OCI-LY1 (cell line): Measurements from ENCODE around the gene EML6.

Experiments used
- H2AFZ ChIP-seq: fragments of 200-600 bp; sonication (generic), shearing (Covaris generic); 2 replicates; pipeline ENCODE4 v1.6.0; 2014; ENCODE audit warnings: antibody characterized with exemption, mild to moderate bottlenecking, low read length
- H3F3A ChIP-seq: fragments of 200-600 bp; sonication (generic), shearing (Covaris generic); 2 replicates; pipeline ENCODE4 v1.6.0; 2014; ENCODE audit warnings: mild to moderate bottlenecking, antibody characterized with exemption, low read length, moderate library complexity; ENCODE audit not compliant: insufficient read depth
- H3K27ac ChIP-seq: fragments of 200-600 bp; sonication (generic); 2 replicates; pipeline ENCODE4 v1.5.1; 2014; ENCODE audit warnings: low read length, mixed run types, mild to moderate bottlenecking, low read depth; ENCODE audit not compliant: poor library complexity, severe bottlenecking
- H3K27me3 ChIP-seq: fragments of 200-600 bp; sonication (generic); 2 replicates; pipeline ENCODE4 v1.6.0; 2014; ENCODE audit warnings: antibody characterized with exemption, mild to moderate bottlenecking, low read length, moderate library complexity; ENCODE audit not compliant: insufficient read depth
- H3K36me3 ChIP-seq: fragments of 200-600 bp; sonication (generic); 2 replicates; pipeline ENCODE4 v1.6.1; 2014; ENCODE audit warnings: mild to moderate bottlenecking, antibody characterized with exemption, low read length, moderate library complexity, mixed read lengths; ENCODE audit not compliant: insufficient read depth
- H3K4me1 ChIP-seq: fragments of 200-600 bp; sonication (generic); 2 replicates; pipeline ENCODE4 v1.5.1; 2014; ENCODE audit warnings: mild to moderate bottlenecking, low read length, moderate library complexity; ENCODE audit not compliant: insufficient read depth, severe bottlenecking
- H3K4me2 ChIP-seq: fragments of 200-600 bp; sonication (generic), shearing (Covaris generic); 2 replicates; pipeline ENCODE4 v1.6.1; 2014; ENCODE audit warnings: low read length
- H3K4me3 ChIP-seq: fragments of 200-600 bp; sonication (generic); 2 replicates; pipeline ENCODE4 v1.5.1; 2014; ENCODE audit warnings: low read length, low read depth, mild to moderate bottlenecking, mixed read lengths; ENCODE audit not compliant: poor library complexity, severe bottlenecking
- H3K79me2 ChIP-seq: fragments of 200-600 bp; shearing (Covaris generic); 2 replicates; pipeline ENCODE4 v1.6.1; 2016; ENCODE audit warnings: mixed run types, low read length, mixed read lengths; ENCODE audit not compliant: insufficient read depth
- H3K9ac ChIP-seq: fragments of 200-600 bp; sonication (generic), shearing (Covaris generic); 2 replicates; pipeline ENCODE4 v1.6.1; 2014; ENCODE audit warnings: mild to moderate bottlenecking, low read length, mixed read lengths
- H3K9me2 ChIP-seq: fragments of 200-600 bp; sonication (generic), shearing (Covaris generic); 2 replicates; pipeline ENCODE4 v1.6.1; 2014; ENCODE audit warnings: low read depth, mild to moderate bottlenecking, low read length, mixed read lengths
- H3K9me3 ChIP-seq: fragments of 200-600 bp; shearing (Covaris generic); 2 replicates; pipeline ENCODE4 v1.6.1; 2014; ENCODE audit warnings: low read length, mixed read lengths
- H4K20me1 ChIP-seq: fragments of 200-600 bp; sonication (generic), shearing (Covaris generic); 2 replicates; pipeline ENCODE4 v1.6.0; 2016; ENCODE audit warnings: mild to moderate bottlenecking, low read length; ENCODE audit not compliant: insufficient read depth
- CTCF ChIP-seq: fragments of 200-600 bp; sonication (generic), shearing (Covaris generic); IDR thresholded peaks from 2 replicates; pipeline ENCODE4 v1.5.1; 2017; ENCODE audit warnings: mild to moderate bottlenecking, antibody characterized with exemption, low read length, moderate library complexity, mixed read lengths
- EZH2 ChIP-seq: fragments of 200-600 bp; sonication (generic), shearing (Covaris generic); IDR thresholded peaks from 2 replicates; pipeline ENCODE4 v1.8.0; 2017; ENCODE audit warnings: borderline replicate concordance, mixed run types, mild to moderate bottlenecking, antibody characterized with exemption, low read length, moderate library complexity, mixed read lengths

Gene EML6

DNA sequence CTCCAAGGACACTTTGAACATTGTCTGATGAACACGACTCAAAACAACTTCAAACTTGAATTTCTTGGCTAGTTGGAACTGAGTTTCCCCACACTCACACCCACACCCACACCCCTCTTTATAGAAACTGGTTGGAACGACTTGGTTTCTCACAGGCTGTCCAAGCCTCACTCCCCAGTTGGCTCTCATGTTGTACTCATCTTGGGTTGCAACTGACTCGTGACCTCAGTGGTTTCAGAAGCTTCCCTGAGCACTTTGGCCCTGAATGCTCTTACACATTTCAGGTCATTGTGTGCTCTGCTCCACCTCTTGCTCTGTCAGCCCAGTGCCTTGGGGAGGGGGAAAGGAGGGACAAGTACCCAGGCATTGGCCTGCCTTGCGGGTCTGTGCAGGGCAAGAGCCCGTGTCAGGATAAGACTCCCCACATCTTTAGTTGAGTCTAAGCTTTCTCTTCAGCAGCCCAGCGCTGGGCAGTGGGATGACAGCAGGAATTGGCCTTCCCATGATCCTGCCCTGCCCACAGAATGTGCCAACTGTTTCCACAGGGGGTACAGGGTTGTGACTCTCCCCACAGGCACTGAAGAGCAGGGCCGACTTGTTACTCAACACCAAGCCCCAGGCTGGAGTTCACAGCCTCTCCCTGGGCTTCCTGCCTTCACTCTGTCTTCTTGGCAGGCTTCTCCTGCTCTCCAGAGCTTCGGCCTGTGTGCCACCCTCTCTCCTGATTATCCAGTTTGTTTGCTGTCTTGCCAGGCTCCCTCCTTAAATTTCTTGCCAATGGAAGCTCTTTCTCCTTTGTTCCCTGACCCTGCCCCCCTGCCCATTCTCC lies 222.1 kb downstream of the EML6 start:
- H3K36me3 ChIP-seq: peaks cover 78% of the 10 kb centered on the region
- H3K9me2 ChIP-seq: no peaks in the 10 kb centered on the region
- no peak overlapping the region for H2AFZ ChIP-seq
- no peaks in the 10 kb centered on the region for H3K79me2 ChIP-seq
- H3K4me1 ChIP-seq: no peaks in the 10 kb centered on the region
- TF ChIP-seq CTCF (no peak), EZH2 (no peak)
- H3K27ac ChIP-seq: no peak overlapping the region
- 0 out of 2 replicates have a peak, but pooled peaks cover 4% of the 10 kb centered on the region for H3F3A ChIP-seq
- H3K27me3 ChIP-seq: no peaks in the 10 kb centered on the region
- H3K4me3 ChIP-seq: no peak overlapping the region
- H3K9ac ChIP-seq: no peak overlapping the region
- no peaks in the 10 kb centered on the region for H4K20me1 ChIP-seq
- H3K4me2 ChIP-seq: no peak overlapping the region
- no peaks in the 10 kb centered on the region for H3K9me3 ChIP-seq

- Histone ChIP-seq H3K36me3 (peaks cover 78% of the 10 kb centered on the region), H3F3A (0 out of 2 replicates have a peak, but pooled peaks cover 4% of the 10 kb centered on the region), H3K9ac (no peak overlapping the region), H3K9me2 (no peaks in the 10 kb centered on the region), H2AFZ (no peak overlapping the region), H3K4me3 (no peak overlapping the region), H4K20me1 (no peaks in the 10 kb centered on the region), H3K4me2 (no peak overlapping the region), H3K27me3 (no peaks in the 10 kb centered on the region), H3K27ac (no peak overlapping the region), H3K9me3 (no peaks in the 10 kb centered on the region), H3K79me2 (no peaks in the 10 kb centered on the region), H3K4me1 (no peaks in the 10 kb centered on the region)
- no peak for TF ChIP-seq EZH2
- TF ChIP-seq CTCF: no peak
Measured at GRCh38 chr2:54946220-54946805, 222.9 kb downstream of the EML6 start.

DNA sequence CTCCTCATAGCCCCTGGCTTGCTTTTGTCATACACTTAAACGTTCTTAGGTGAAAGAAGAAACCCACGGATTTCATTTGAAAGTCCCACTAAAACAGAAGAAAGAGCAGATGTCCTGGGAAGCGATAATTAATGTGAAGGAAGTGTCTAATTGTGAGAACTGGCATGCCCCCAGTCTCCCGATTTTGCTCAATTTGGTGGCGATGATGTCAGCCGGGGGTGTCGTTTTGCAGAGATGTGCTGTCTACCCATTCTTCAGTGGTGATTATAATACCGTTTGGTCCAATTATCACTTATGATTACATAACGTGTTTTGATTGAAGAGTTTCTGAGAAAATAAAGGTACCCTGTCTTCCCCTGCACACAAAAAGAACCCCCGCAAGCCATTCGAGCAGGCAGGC lies 223.7 kb downstream of the EML6 start:
- no peaks in the 10 kb centered on the region for H4K20me1 ChIP-seq
- 0 out of 2 replicates have a peak, but pooled peaks cover 4% of the 10 kb centered on the region for H3F3A ChIP-seq
- H3K4me2 ChIP-seq: no peak overlapping the region
- H3K4me3 ChIP-seq: no peak overlapping the region
- H3K9me3 ChIP-seq: no peaks in the 10 kb centered on the region
- no peak overlapping the region for H3K27ac ChIP-seq
- TF ChIP-seq CTCF: no peak
- TF ChIP-seq EZH2: no peak
- no peaks in the 10 kb centered on the region for H3K4me1 ChIP-seq
- peaks cover 78% of the 10 kb centered on the region for H3K36me3 ChIP-seq
- H3K9ac ChIP-seq: no peak overlapping the region
- H3K79me2 ChIP-seq: no peaks in the 10 kb centered on the region
- H3K27me3 ChIP-seq: no peaks in the 10 kb centered on the region
- H2AFZ ChIP-seq: no peak overlapping the region
- no peaks in the 10 kb centered on the region for H3K9me2 ChIP-seq
